ENCODE data around the gene TRPM3. TPM values are rescaled to one million over a fixed set of nuclear protein-coding genes. Genes with fewer than 3 reads are reported as not detected.

The TRPM3 gene
- total and polyA plus RNA-seq, 2 of the 8 experiments (the other 6 are each of a cell fraction or from before 2014, with no cell fraction given), result 2.4 to 10.9 TPM

- Histone ChIP-seq H3K36me3 (ENCODE audit: control insufficient read depth in 2 of 4, insufficient read depth in 4 of 4, low read length in 3 of 4) (no peaks in the 10 kb centered on the region), H3K9ac (replicated peaks in 1 of 4; ENCODE audit: extremely low read depth in 1 of 4, low read depth in 3 of 4, low read length in 3 of 4) (no peak overlapping the region), H3K4me3 (ENCODE audit: extremely low read depth in 1 of 4, insufficient read depth in 2 of 4, low read depth in 3 of 4, low read length in 4 of 4) (no peak overlapping the region), H2AFZ (ENCODE audit: low read length) (no peak overlapping the region), H2BK120ac (replicated peaks; ENCODE audit: low read depth, low read length) (no peak overlapping the region), H3K4me2 (ENCODE audit: insufficient read depth in 1 of 2, low read depth in 2 of 2, low read length in 2 of 2) (no peak overlapping the region), H3K9me3 (ENCODE audit: insufficient read depth in 2 of 2, low read depth in 1 of 2, low read length in 1 of 2) (no peaks in the 10 kb centered on the region), H2AK5ac (ENCODE audit: low read depth, low read length) (no peak overlapping the region), H4K5ac (ENCODE audit: insufficient read length, low read depth, low read length) (no peak overlapping the region), H3K18ac (ENCODE audit: extremely low read depth, low read length) (no peak overlapping the region), H4K8ac (ENCODE audit: extremely low read depth, insufficient read depth, low read length) (no peak overlapping the region), H4K20me1 (replicated peaks in 1 of 2; ENCODE audit: control insufficient read depth in 1 of 2, insufficient read depth in 2 of 2, low read length in 2 of 2) (no peaks in the 10 kb centered on the region), H2BK20ac (ENCODE audit: low read length) (no peak overlapping the region), H3K56ac (replicated peaks; ENCODE audit: insufficient read length, low read depth, low read length) (no peak overlapping the region), H3K4me1 (replicated peaks in 1 of 4; ENCODE audit: control insufficient read depth in 3 of 4, insufficient read depth in 4 of 4, low read length in 3 of 4) (peaks cover 0 to 5% (median 2%) of the 10 kb centered on the region in 4 experiments; a peak in 2 of 7 replicates), H3K4ac (replicated peaks; ENCODE audit: insufficient read length, low read depth, low read length) (no peak overlapping the region), H2BK12ac (ENCODE audit: low read depth, low read length) (no peak overlapping the region), H2BK15ac (ENCODE audit: low read length) (no peak overlapping the region), H3K14ac (ENCODE audit: insufficient read length) (no peak overlapping the region), H3K27ac (ENCODE audit: low read depth, low read length) (no peak overlapping the region), H4K91ac (replicated peaks; ENCODE audit: insufficient read length, low read length) (no peak overlapping the region), H3K79me2 (ENCODE audit: control insufficient read depth in 1 of 2, insufficient read depth in 2 of 2, low read length in 2 of 2) (no peaks in the 10 kb centered on the region), H2BK5ac (ENCODE audit: low read depth, low read length) (no peak overlapping the region), H3K23me2 (ENCODE audit: low read depth, low read length) (no peaks in the 10 kb centered on the region), H3K23ac (ENCODE audit: insufficient read length) (no peak overlapping the region), H3K27me3 (replicated peaks in 1 of 4; ENCODE audit: control insufficient read depth in 3 of 4, extremely low read depth in 1 of 4, insufficient read depth in 3 of 4, low read length in 3 of 4) (no peaks in the 10 kb centered on the region), H3K79me1 (ENCODE audit: low read depth, low read length) (no peaks in the 10 kb centered on the region)
- CTCF ChIA-PET (ENCODE audit: partially characterized antibody), result interaction anchor here (0.6 to 1.9 kb wide), 8 partner anchors 9 to 173 kb away, joined by 3 to 6 read pairs (median 4); no protein-coding TSS in a partner anchor
- POLR2A ChIA-PET (ENCODE audit: partially characterized antibody), result no interaction called here
- FAIRE-seq (no peak), DNase-seq (ENCODE audit: low read depth in 1 of 2, low spot score in 2 of 2) (no peak)
- WGBS, 2 experiments (ENCODE audit: extremely low coverage in 1 of 2, insufficient coverage in 1 of 2, insufficient read length in 1 of 2, insufficient replicate concordance in 2 of 2, low coverage in 1 of 2, low lambda C conversion rate in 2 of 2, missing lambda C conversion rate in 1 of 2), result 0% methylated on average over 1 of the region's 1 CpG; no CpG with 5 or more reads in 1 of the 2 experiments
- no peak for TF ChIP-seq RAD21 (IDR thresholded peaks at IDR 0.05 in 1 of 2, conservative IDR thresholded peaks at IDR 0.05 in 1 of 2; ENCODE audit: low read depth in 2 of 2, low read length in 2 of 2)
- no peak for TF ChIP-seq KDM1A (IDR thresholded peaks at IDR 0.05; ENCODE audit: borderline replicate concordance, low read length)
- no peak for TF ChIP-seq CHD1 (IDR thresholded peaks at IDR 0.05; ENCODE audit: low read depth, low read length)
- TF ChIP-seq, protein P1, sequence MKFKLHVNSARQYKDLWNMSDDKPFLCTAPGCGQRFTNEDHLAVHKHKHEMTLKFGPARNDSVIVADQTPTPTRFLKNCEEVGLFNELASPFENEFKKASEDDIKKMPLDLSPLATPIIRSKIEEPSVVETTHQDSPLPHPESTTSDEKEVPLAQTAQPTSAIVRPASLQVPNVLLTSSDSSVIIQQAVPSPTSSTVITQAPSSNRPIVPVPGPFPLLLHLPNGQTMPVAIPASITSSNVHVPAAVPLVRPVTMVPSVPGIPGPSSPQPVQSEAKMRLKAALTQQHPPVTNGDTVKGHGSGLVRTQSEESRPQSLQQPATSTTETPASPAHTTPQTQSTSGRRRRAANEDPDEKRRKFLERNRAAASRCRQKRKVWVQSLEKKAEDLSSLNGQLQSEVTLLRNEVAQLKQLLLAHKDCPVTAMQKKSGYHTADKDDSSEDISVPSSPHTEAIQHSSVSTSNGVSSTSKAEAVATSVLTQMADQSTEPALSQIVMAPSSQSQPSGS (IDR thresholded peaks at IDR 0.05; ENCODE audit: low read length), result no peak
- no peak for TF ChIP-seq MAX (IDR thresholded peaks at IDR 0.05)
- TF ChIP-seq SIN3A (conservative IDR thresholded peaks at IDR 0.05 in 1 of 2, IDR thresholded peaks at IDR 0.05 in 1 of 2; ENCODE audit: low read depth in 1 of 2, low read length in 2 of 2), result no peak
- no peak for TF ChIP-seq POLR2AphosphoS5 (IDR thresholded peaks at IDR 0.05; ENCODE audit: low read depth, low read length)
- no peak for TF ChIP-seq RXRA (IDR thresholded peaks at IDR 0.05; ENCODE audit: insufficient read depth, low read depth, low read length)
- TF ChIP-seq SP2 (IDR thresholded peaks at IDR 0.05; ENCODE audit: low read length), result no peak
- TF ChIP-seq JUND (IDR thresholded peaks at IDR 0.05; ENCODE audit: low read length), result no peak
- TF ChIP-seq KDM5A (IDR thresholded peaks at IDR 0.05; ENCODE audit: low read length), result no peak
- TF ChIP-seq RNF2 (IDR thresholded peaks at IDR 0.05; ENCODE audit: borderline replicate concordance, low read depth, low read length, missing control alignments, poor library complexity, severe bottlenecking), result no peak
These were observed 319.2 kb downstream of the TRPM3 start for GRCh38 chr9:70802206-70802605.

Measured in H1 (cell line).